Endothelial cell of umbilical vein (primary cell): Measurements from ENCODE around the gene CHKB. TPM values are rescaled to one million over a fixed set of nuclear protein-coding genes. Genes with fewer than 3 reads are reported as not detected.

Experiments
- BruUV-seq: library from RNA; stranded (reverse); fragments of 400-500 nt; replicated peaks from 2 replicates; lab custom pipeline; 2021; lab: Mats Ljungman, UMichigan
- CTCF ChIA-PET: fragments of 300-600, 350-600 bp; sonication (Branson Sonifier 250); formaldehyde crosslinking; loops from one replicate; lab custom pipeline; 2021; ENCODE audit warnings: antibody characterized with exemption, inconsistent platforms; lab: Charles Lee
- POLR2A ChIA-PET: fragments of 300-600, 350-600 bp; sonication (Branson Sonifier 250); formaldehyde crosslinking; loops from one replicate; lab custom pipeline; 2021; ENCODE audit warnings: antibody characterized with exemption, inconsistent platforms; lab: Charles Lee
- DNase-seq: peaks from one replicate; pipeline ENCODE4 v3.0.0-alpha.2; 2011; ENCODE audit warnings: low read depth, low spot score
- FAIRE-seq: peaks from 2 replicates; lab custom pipeline; 2011; peaks lifted over from hg19 to GRCh38; lab: Jason Lieb, UNC
- H2AFZ ChIP-seq: 2 replicates; pipeline ENCODE4 v1.6.0; 2012; ENCODE audit warnings: low read depth, low read length, control low read depth, inconsistent platforms
- H3K27ac ChIP-seq: 2 replicates; pipeline ENCODE4 v1.5.1; 2011; ENCODE audit warnings: low read depth, mild to moderate bottlenecking, control low read depth, low read length, moderate library complexity; ENCODE audit not compliant: insufficient read depth
- H3K27me3 ChIP-seq, 2 experiments: 2 replicates each; pipeline versions ENCODE4 v1.6.0 to v1.6.1; 2011; ENCODE audit warnings: low read length in 2 of 2, mixed read lengths in 1 of 2; ENCODE audit not compliant: control insufficient read depth in 2 of 2, insufficient read depth in 2 of 2
- H3K36me3 ChIP-seq, 2 experiments: 2 replicates in 1 of 2; 3 replicates in 1 of 2; pipeline ENCODE4 v1.5.1; 2011; ENCODE audit warnings: low read length in 2 of 2, mild to moderate bottlenecking in 1 of 2, moderate library complexity in 1 of 2; ENCODE audit not compliant: control insufficient read depth in 2 of 2, insufficient read depth in 2 of 2; ENCODE audit errors: extremely low read depth in 1 of 2
- H3K4me1 ChIP-seq: 3 replicates; pipeline ENCODE4 v1.5.1; 2011; ENCODE audit warnings: mild to moderate bottlenecking, low read length; ENCODE audit not compliant: control insufficient read depth, insufficient read depth; ENCODE audit errors: extremely low read depth
- H3K4me2 ChIP-seq: 2 replicates; pipeline ENCODE4 v1.6.1; 2011; ENCODE audit warnings: low read length, control low read depth, mixed read lengths; ENCODE audit not compliant: insufficient read depth
- H3K4me3 ChIP-seq, 3 experiments: fragments of 200-600 bp in 1 of 3; sonication (generic), shearing (Covaris generic) in 1 of 3; replicated peaks in 1 of 3; 2 replicates each; pipeline ENCODE4 v1.5.1; 2011 to 2016; ENCODE audit warnings: control low read depth in 3 of 3, low read length in 3 of 3, mild to moderate bottlenecking in 2 of 3, inconsistent platforms in 1 of 3, low read depth in 1 of 3, moderate library complexity in 1 of 3; ENCODE audit not compliant: insufficient read depth in 1 of 3
- H3K79me2 ChIP-seq: 2 replicates; pipeline ENCODE4 v1.6.0; 2012; ENCODE audit warnings: low read length, inconsistent platforms; ENCODE audit not compliant: control insufficient read depth, insufficient read depth
- H3K9ac ChIP-seq: replicated peaks from 2 replicates; pipeline ENCODE3; 2011; ENCODE audit warnings: low read length, control low read depth; ENCODE audit not compliant: insufficient read depth; ENCODE audit errors: extremely low read depth
- H3K9me1 ChIP-seq: replicated peaks from 3 replicates; pipeline ENCODE4 v1.6.0; 2011; ENCODE audit warnings: mild to moderate bottlenecking, low read length; ENCODE audit not compliant: control insufficient read depth, insufficient read depth; ENCODE audit errors: extremely low read depth
- H3K9me3 ChIP-seq: replicated peaks from 2 replicates; pipeline ENCODE4 v1.5.1; 2012; ENCODE audit warnings: low read length, inconsistent platforms; ENCODE audit not compliant: control insufficient read depth, insufficient read depth
- H4K20me1 ChIP-seq: replicated peaks from 2 replicates; pipeline ENCODE3; 2011; ENCODE audit warnings: mild to moderate bottlenecking, low read length; ENCODE audit not compliant: control insufficient read depth, insufficient read depth; ENCODE audit errors: extremely low read depth
- EZH2 ChIP-seq: IDR thresholded peaks from 2 replicates; pipeline ENCODE4 v1.6.1; 2012; ENCODE audit warnings: borderline replicate concordance, low read depth, mild to moderate bottlenecking, moderate library complexity, low read length, inconsistent platforms; ENCODE audit not compliant: severe bottlenecking
- FOS ChIP-seq: IDR thresholded peaks from 2 replicates; pipeline ENCODE4 v1.6.1; 2011; ENCODE audit warnings: mild to moderate bottlenecking, low read length, moderate library complexity, borderline replicate concordance; ENCODE audit not compliant: insufficient read depth
- GATA2 ChIP-seq: IDR thresholded peaks from 2 replicates; pipeline ENCODE4 v1.7.0; 2011; ENCODE audit warnings: low read depth, mild to moderate bottlenecking, moderate library complexity, mixed read lengths, low read length; ENCODE audit not compliant: insufficient read length, insufficient read depth
- JUN ChIP-seq: IDR thresholded peaks from 2 replicates; pipeline ENCODE4 v1.6.1; 2011; ENCODE audit warnings: borderline replicate concordance, low read depth; ENCODE audit not compliant: insufficient read length, insufficient read depth
- MAX ChIP-seq: IDR thresholded peaks from 2 replicates; pipeline ENCODE4 v1.6.1; 2011; ENCODE audit not compliant: insufficient read depth, insufficient read length
- MYC ChIP-seq: IDR thresholded peaks from one replicate; pipeline ENCODE4 v1.6.1; 2011; ENCODE audit warnings: mild to moderate bottlenecking, low read depth, low read length
- POLR2A ChIP-seq: IDR thresholded peaks from 2 replicates; pipeline ENCODE4 v1.6.1; 2012; ENCODE audit warnings: low read depth, mild to moderate bottlenecking, control low read depth, low read length
- POLR2AphosphoS5 ChIP-seq: IDR thresholded peaks from 2 replicates; pipeline ENCODE4 v1.6.1; 2012; ENCODE audit warnings: low read depth, mild to moderate bottlenecking, control low read depth, low read length, moderate library complexity; ENCODE audit not compliant: insufficient read depth
- dilution Hi-C: fragments of 300-500 bp; cut with MboI; formaldehyde crosslinking; loops from one replicate; pipeline ENCODE4 v1.15.0; 2019; ENCODE audit warnings: low sequenced_read_pairs; ENCODE audit not compliant: extremely low pct_ligation_motif_present
- intact Hi-C: fragments of 100-400 bp; cut with micrococcal nuclease; formaldehyde crosslinking; loops from one replicate; pipeline ENCODE4 v1.10.0; 2022
- polyA plus RNA-seq, 4 experiments: library from polyadenylated mRNA; depleted of rRNA in 3 of 4; stranded (reverse) in 3 of 4; unstranded in 1 of 4; fragments of >200 nt; gene quantifications; 2 replicates each; pipeline versions ENCODE4 v1.2.1 to v1.2.3, GENCODE V29; 2011 to 2012; ENCODE audit warnings: missing spikeins in 1 of 4
- total RNA-seq: library from RNA; stranded (reverse); gene quantifications from 2 replicates; pipeline ENCODE4 v1.2.3, GENCODE V29; 2021
- TF ChIP-seq, protein P1 (sequence below), 2 donors: IDR thresholded peaks; 1 replicate in 1 of 2; 2 replicates in 1 of 2; pipeline ENCODE4 v1.5.1; 2011; ENCODE audit warnings: low read length in 2 of 2, mild to moderate bottlenecking in 2 of 2, moderate library complexity in 2 of 2, control low read depth in 1 of 2, inconsistent platforms in 1 of 2, low read depth in 1 of 2; ENCODE audit not compliant: insufficient read depth in 1 of 2; ENCODE audit errors: extremely low read depth in 1 of 2

The CHKB gene
- total and polyA plus RNA-seq, 2 donors (not counting 3 experiments of a cell fraction or from before 2014, with no cell fraction given), result 62.4 to 70.6 TPM

DNA sequence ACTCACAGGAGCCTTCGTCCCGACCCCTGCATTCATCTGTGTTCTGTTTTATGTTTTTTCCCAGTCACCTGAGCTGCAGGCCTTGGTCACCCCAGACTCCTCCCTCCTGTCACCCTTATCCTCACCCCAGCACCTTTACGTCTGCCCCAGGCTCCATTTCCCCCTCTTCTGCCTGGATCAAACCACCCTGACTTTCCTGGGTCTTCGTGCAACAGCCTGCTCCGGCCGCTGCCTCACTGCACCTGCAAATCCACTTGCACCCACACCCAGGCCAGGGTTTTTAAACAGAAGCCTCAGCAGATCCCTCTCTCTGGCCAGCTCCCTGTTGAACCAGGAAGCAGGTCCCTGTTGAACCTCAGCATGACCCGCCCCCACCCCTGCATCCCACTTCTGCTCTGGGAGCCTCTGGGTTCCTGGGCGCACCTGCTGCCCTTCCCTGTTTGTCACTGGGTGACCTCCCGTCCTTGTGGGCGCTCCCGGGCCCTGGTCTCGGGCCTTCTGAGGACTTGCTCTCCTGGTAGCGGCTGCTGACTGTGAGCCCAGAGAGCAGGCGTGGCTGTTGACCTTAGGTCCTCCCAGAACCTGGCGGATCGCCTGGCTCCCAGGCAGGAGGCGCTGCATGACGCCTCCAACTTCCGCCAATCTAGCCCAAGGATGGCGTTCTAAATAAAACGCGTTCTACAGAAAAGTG is 30.8 kb upstream of the CHKB start:
- CTCF ChIA-PET, result no interaction called here

More for the DNA sequence above, 30.8 kb upstream of the CHKB start:
- peaks cover 0 to 3% of the 10 kb centered on the region in 2 experiments for H3K27me3 ChIP-seq
- no peak for DNase-seq
- FAIRE-seq, result no peak
- H3K79me2 ChIP-seq, result no peaks in the 10 kb centered on the region
- no peaks in the 10 kb centered on the region for H3K9me3 ChIP-seq
- H3K9ac ChIP-seq, result no peak overlapping the region
- dilution Hi-C loops, result no loop called here
- no peaks in the 10 kb centered on the region for H4K20me1 ChIP-seq
- H3K9me1 ChIP-seq, result no peaks in the 10 kb centered on the region
- intact Hi-C loops, result no loop called here
- H3K4me1 ChIP-seq, result no peaks in the 10 kb centered on the region
- no peak for TF ChIP-seq GATA2
- TF ChIP-seq JUN, result no peak
- TF ChIP-seq MYC, result no peak
- TF ChIP-seq FOS, result no peak
- TF ChIP-seq POLR2A, result no peak
- no peak for TF ChIP-seq POLR2AphosphoS5
- no peak for TF ChIP-seq EZH2
- TF ChIP-seq, protein P1, sequence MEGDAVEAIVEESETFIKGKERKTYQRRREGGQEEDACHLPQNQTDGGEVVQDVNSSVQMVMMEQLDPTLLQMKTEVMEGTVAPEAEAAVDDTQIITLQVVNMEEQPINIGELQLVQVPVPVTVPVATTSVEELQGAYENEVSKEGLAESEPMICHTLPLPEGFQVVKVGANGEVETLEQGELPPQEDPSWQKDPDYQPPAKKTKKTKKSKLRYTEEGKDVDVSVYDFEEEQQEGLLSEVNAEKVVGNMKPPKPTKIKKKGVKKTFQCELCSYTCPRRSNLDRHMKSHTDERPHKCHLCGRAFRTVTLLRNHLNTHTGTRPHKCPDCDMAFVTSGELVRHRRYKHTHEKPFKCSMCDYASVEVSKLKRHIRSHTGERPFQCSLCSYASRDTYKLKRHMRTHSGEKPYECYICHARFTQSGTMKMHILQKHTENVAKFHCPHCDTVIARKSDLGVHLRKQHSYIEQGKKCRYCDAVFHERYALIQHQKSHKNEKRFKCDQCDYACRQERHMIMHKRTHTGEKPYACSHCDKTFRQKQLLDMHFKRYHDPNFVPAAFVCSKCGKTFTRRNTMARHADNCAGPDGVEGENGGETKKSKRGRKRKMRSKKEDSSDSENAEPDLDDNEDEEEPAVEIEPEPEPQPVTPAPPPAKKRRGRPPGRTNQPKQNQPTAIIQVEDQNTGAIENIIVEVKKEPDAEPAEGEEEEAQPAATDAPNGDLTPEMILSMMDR (IDR thresholded peaks at IDR 0.05; ENCODE audit: extremely low read depth in 1 of 2, insufficient read depth in 1 of 2, low read depth in 1 of 2, low read length in 2 of 2), result no peak
- TF ChIP-seq MAX, result no peak
- no peaks in the 10 kb centered on the region for H3K36me3 ChIP-seq
- H3K4me2 ChIP-seq, result no peak overlapping the region
- no peak overlapping the region for H3K27ac ChIP-seq
- H3K4me3 ChIP-seq, result no peak overlapping the region
- no TSS peak for BruUV-seq
- POLR2A ChIA-PET, result no interaction called here
- H2AFZ ChIP-seq, result no peak overlapping the region
